ENCODE measurements around the gene PSMB11. TPM values are rescaled to one million over a fixed set of nuclear protein-coding genes. Genes with fewer than 3 reads are reported as not detected.

Gene PSMB11
- total and polyA plus RNA-seq, 7 donors = 0.03 to 0.51 TPM; not detected in 5

GRCh38 chr14:23045419-23046357 lies 3.7 kb downstream of the PSMB11 start:
- H3K27ac ChIP-seq = no peak overlapping the region
- H3K9me3 ChIP-seq = no peaks in the 10 kb centered on the region
- no peak for TF ChIP-seq CTCF (IDR thresholded peaks at IDR 0.05)
- 84% methylated on average over 13 of the region's 13 CpGs for WGBS, 3 donors
- DNase-seq (no peak), ATAC-seq (peak in 2 of 4 donors; percentile 23 to 40)
- intact Hi-C loops (cut with DNase I) = no loop called here
- H3K4me3 ChIP-seq = no peak overlapping the region
- no peaks in the 10 kb centered on the region for H3K27me3 ChIP-seq (ENCODE audit: insufficient read depth in 3 of 3, low read length in 2 of 3)
- no peaks in the 10 kb centered on the region for H3K36me3 ChIP-seq (ENCODE audit: insufficient read depth in 1 of 2, low read depth in 1 of 2)
- no peaks in the 10 kb centered on the region for H3K4me1 ChIP-seq

- H3K36me3 ChIP-seq (ENCODE audit: insufficient read depth in 1 of 2, low read depth in 1 of 2) = no peaks in the 10 kb centered on the region
- H3K27ac ChIP-seq = no peak overlapping the region
- TF ChIP-seq CTCF (IDR thresholded peaks at IDR 0.05) = no peak
- no peaks in the 10 kb centered on the region for H3K9me3 ChIP-seq
- 53 to 66% (median 59%) methylated on average over 6 of the region's 6 CpGs for WGBS, 3 donors
- no peaks in the 10 kb centered on the region for H3K4me1 ChIP-seq
- intact Hi-C loops (cut with DNase I) = no loop called here
- DNase-seq (no peak), ATAC-seq (no peak)
- no peak overlapping the region for H3K4me3 ChIP-seq
- H3K27me3 ChIP-seq (ENCODE audit: insufficient read depth in 3 of 3, low read length in 2 of 3) = no peaks in the 10 kb centered on the region
Observed at GRCh38 chr14:23047034-23047634, 5.1 kb downstream of the PSMB11 start.

GRCh38 chr14:23047751-23048693 lies 6.0 kb downstream of the PSMB11 start:
- H3K27ac ChIP-seq = no peak overlapping the region

More at GRCh38 chr14:23047751-23048693, 6.0 kb downstream of the PSMB11 start:
- ATAC-seq (no peak), DNase-seq (no peak)
- WGBS, 3 donors = 72 to 83% (median 83%) methylated on average over 73 to 85 of the region's 85 CpGs
- Histone ChIP-seq H3K4me3 (no peak overlapping the region), H3K27me3 (ENCODE audit: insufficient read depth in 3 of 3, low read length in 2 of 3) (no peaks in the 10 kb centered on the region), H3K4me1 (no peaks in the 10 kb centered on the region), H3K36me3 (ENCODE audit: insufficient read depth in 1 of 2, low read depth in 1 of 2) (no peaks in the 10 kb centered on the region), H3K9me3 (no peaks in the 10 kb centered on the region)
- no peak for TF ChIP-seq CTCF (IDR thresholded peaks at IDR 0.05)
- intact Hi-C loops (cut with DNase I) = no loop called here
